Panc1 (cell line): Measurements from ENCODE around the gene MRPL17.

Experiments
- CTCF ChIP-seq: fragments of 450-650 bp; IDR thresholded peaks from 2 replicates; pipeline ENCODE4 v1.5.1; 2017; ENCODE audit warnings: mild to moderate bottlenecking
- POLR2AphosphoS5 ChIP-seq: IDR thresholded peaks from 2 replicates; pipeline ENCODE4 v1.6.1; 2012; ENCODE audit warnings: mild to moderate bottlenecking, low read depth, low read length, moderate library complexity
- SIN3A ChIP-seq: IDR thresholded peaks from 2 replicates; pipeline ENCODE4 v1.6.1; 2012; ENCODE audit warnings: low read depth, mild to moderate bottlenecking, low read length, moderate library complexity, borderline replicate concordance; ENCODE audit not compliant: insufficient read depth

GRCh38 chr11:6721343-6721742 lies 38.2 kb upstream of the MRPL17 start:
- TF ChIP-seq SIN3A = no peak
- no peak for TF ChIP-seq CTCF
- TF ChIP-seq POLR2AphosphoS5 = no peak
